ENCODE results near the gene AKT3. TPM values are rescaled to one million over a fixed set of nuclear protein-coding genes. Genes with fewer than 3 reads are reported as not detected.

Gene AKT3
- total and polyA plus RNA-seq, 2 experiments from 2014 or later, result 4.5 to 18.5 TPM

DNA sequence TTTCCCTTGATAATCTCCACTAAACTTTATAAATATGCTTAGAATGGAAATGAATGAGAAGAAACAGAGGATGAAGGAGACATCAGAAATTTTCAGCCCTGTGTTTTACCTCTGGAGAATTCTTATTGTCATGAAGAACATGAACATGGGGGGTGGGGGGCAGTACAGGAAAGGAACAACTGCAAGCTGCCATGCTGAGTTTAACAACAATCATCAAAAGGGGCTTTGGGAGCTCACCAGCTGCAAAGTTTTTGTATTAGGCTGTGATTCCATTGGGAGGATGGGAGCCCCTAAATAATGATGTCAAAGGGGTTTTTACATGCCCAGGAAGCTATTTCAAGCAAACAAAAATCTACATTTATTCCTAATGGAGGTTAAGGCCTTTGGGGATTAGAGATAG, 103.3 kb downstream of the AKT3 start:
- H3K4me1 Mint-ChIP-seq, result peaks cover 56% of the 10 kb centered on the region
- no peaks in the 10 kb centered on the region; the same call in 1 of the 2 replicates for H3K79me2 ChIP-seq (replicated peaks; ENCODE audit: insufficient read depth)

DNA sequence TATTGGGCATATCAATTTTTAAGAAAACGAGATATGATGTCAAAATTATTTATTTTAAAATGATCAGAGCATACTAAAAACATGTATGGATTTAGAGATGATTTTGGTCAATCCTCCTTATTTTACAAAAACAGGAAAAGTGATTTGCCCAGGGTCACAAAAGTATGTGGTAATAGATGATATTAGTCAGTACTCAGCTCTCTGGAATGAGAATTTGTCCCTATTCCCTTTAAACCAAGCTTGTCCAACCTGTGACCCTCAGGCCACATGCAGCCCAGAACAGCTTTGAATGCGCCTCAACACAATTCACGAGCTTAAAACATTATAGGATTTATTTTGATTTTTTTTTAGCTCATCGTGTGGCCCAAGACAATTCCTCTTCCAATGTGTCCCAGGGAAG, 104.7 kb downstream of the AKT3 start:
- H3K4me1 Mint-ChIP-seq, result peaks cover 60% of the 10 kb centered on the region
- H3K4me3 Mint-ChIP-seq, result no peak overlapping the region

More for the DNA sequence above, 103.3 kb downstream of the AKT3 start:
- H3K36me3 Mint-ChIP-seq (ENCODE audit: low read depth), result peaks cover 16% of the 10 kb centered on the region; the same call in 2 of the 3 replicates
- H3K9me3 Mint-ChIP-seq, result peaks cover 9% of the 10 kb centered on the region; the same call in 2 of the 3 replicates
- Histone ChIP-seq H3K27me3 (ENCODE audit: insufficient read depth) (no peaks in the 10 kb centered on the region), H3K36me3 (ENCODE audit: insufficient read depth) (no peaks in the 10 kb centered on the region), H2AFZ (no peak overlapping the region), H4K20me1 (replicated peaks; ENCODE audit: insufficient read depth) (no peaks in the 10 kb centered on the region), H3K4me2 (peak overlapping the region; percentile 19), H3K27ac (ENCODE audit: low read depth) (peak overlapping the region; percentile 18; the same call in 1 of the 2 replicates), H3K4me3 (peak overlapping the region; percentile 3; the same call in 1 of the 2 replicates), H3K4me1 (ENCODE audit: insufficient read depth) (peaks cover 29% of the 10 kb centered on the region; the same call in 1 of the 2 replicates), H3F3A (replicated peaks; ENCODE audit: low read depth) (no peaks in the 10 kb centered on the region), H3K9me2 (ENCODE audit: insufficient read depth) (no peaks in the 10 kb centered on the region)
- no peaks in the 10 kb centered on the region for H3K27me3 Mint-ChIP-seq (ENCODE audit: insufficient read depth, low read depth, poor library complexity)
- ATAC-seq, result peak; percentile 68
- peak overlapping the region; percentile 80; the same call in 1 of the 2 replicates for H3K27ac Mint-ChIP-seq
- peak overlapping the region; percentile 39; the same call in 2 of the 3 replicates for H3K4me3 Mint-ChIP-seq
- peak; percentile 59 for DNase-seq (ENCODE audit: low spot score)
- TF ChIP-seq ZNF331 (CRISPR knock-in tag; IDR thresholded peaks at IDR 0.05; ENCODE audit: low read depth), result no peak
- 0 out of 2 replicates have a peak, but pooled peaks have one; percentile 27 for TF ChIP-seq NANOG (IDR thresholded peaks at IDR 0.05; ENCODE audit: borderline replicate concordance)
- TF ChIP-seq CTCF (conservative IDR thresholded peaks at IDR 0.05; ENCODE audit: low read depth in 2 of 2), result no peak

More for the DNA sequence above, 104.7 kb downstream of the AKT3 start:
- Histone ChIP-seq H3K9me2 (ENCODE audit: insufficient read depth) (no peaks in the 10 kb centered on the region), H3K4me3 (no peak overlapping the region), H3K4me2 (no peak overlapping the region), H4K20me1 (replicated peaks; ENCODE audit: insufficient read depth) (no peaks in the 10 kb centered on the region), H2AFZ (no peak overlapping the region), H3K36me3 (ENCODE audit: insufficient read depth) (no peaks in the 10 kb centered on the region), H3F3A (replicated peaks; ENCODE audit: low read depth) (no peaks in the 10 kb centered on the region), H3K79me2 (replicated peaks; ENCODE audit: insufficient read depth) (no peaks in the 10 kb centered on the region; the same call in 1 of the 2 replicates), H3K27me3 (ENCODE audit: insufficient read depth) (no peaks in the 10 kb centered on the region), H3K4me1 (ENCODE audit: insufficient read depth) (peaks cover 41% of the 10 kb centered on the region), H3K27ac (ENCODE audit: low read depth) (no peak overlapping the region)
- no peak overlapping the region for H3K27ac Mint-ChIP-seq
- ATAC-seq (no peak), DNase-seq (ENCODE audit: low spot score) (no peak)
- TF ChIP-seq ZNF114 (CRISPR knock-in tag; IDR thresholded peaks at IDR 0.05) (no peak), POLR2AphosphoS5 (IDR thresholded peaks at IDR 0.05; ENCODE audit: low read depth) (no peak), CTCF (conservative IDR thresholded peaks at IDR 0.05; ENCODE audit: low read depth in 2 of 2) (no peak), STAT1 (IDR thresholded peaks at IDR 0.05; ENCODE audit: unreplicated experiment) (no peak)
- peaks cover 9% of the 10 kb centered on the region; the same call in 2 of the 3 replicates for H3K9me3 Mint-ChIP-seq
- peaks cover 16% of the 10 kb centered on the region; the same call in 2 of the 3 replicates for H3K36me3 Mint-ChIP-seq (ENCODE audit: low read depth)
- H3K27me3 Mint-ChIP-seq (ENCODE audit: insufficient read depth, low read depth, poor library complexity), result no peaks in the 10 kb centered on the region

Measured in GM23338 (cell line).